ENCODE measurements around the gene ZNF471.

The ZNF471 gene

DNA sequence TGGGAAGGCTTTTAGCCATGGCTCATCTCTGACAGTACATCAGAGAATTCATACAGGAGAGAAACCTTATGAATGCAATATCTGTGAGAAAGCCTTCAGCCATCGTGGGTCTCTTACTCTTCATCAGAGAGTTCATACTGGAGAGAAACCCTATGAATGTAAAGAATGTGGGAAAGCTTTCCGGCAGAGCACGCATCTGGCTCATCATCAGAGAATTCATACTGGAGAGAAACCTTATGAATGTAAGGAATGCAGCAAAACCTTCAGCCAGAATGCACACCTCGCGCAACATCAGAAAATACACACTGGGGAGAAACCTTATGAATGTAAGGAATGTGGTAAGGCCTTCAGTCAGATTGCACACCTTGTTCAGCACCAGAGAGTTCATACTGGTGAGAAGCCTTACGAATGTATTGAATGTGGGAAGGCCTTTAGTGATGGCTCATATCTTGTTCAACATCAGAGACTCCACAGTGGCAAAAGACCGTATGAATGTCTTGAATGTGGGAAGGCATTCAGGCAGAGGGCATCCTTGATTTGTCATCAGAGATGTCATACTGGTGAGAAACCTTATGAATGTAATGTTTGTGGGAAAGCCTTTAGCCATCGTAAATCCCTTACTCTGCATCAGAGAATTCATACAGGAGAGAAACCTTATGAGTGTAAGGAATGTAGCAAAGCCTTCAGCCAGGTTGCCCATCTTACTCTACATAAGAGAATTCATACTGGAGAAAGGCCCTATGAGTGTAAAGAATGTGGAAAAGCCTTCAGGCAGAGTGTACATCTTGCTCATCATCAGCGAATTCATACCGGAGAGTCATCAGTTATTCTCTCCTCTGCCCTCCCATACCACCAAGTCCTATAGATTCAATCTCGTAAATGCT, 70.3 kb downstream of the ZNF471 start:
- DNase-seq: no peak

Data from islet precursor cell (in vitro differentiated cells).